H9 (cell line): ENCODE measurements around the gene CACNA1H. TPM values are rescaled to one million over a fixed set of nuclear protein-coding genes. Genes with fewer than 3 reads are reported as not detected.
A peak's percentile ranks its signal among the peaks of the same experiment; 100 is the strongest.

Source experiments
- DNase-seq: peaks from one replicate; pipeline ENCODE4 v3.0.0-alpha.2; 2017
- H2AFZ ChIP-seq: one replicate; pipeline ENCODE4 v1.6.1; 2013; ENCODE audit warnings: mild to moderate bottlenecking, low read length, control low read depth, moderate library complexity
- H2AK5ac ChIP-seq: 2 replicates; pipeline ENCODE4 v1.6.1; 2013; ENCODE audit warnings: low read length, control low read depth, mixed read lengths; ENCODE audit not compliant: insufficient read length
- H2BK120ac ChIP-seq: one replicate; pipeline ENCODE4 v1.6.1; 2013; ENCODE audit warnings: low read depth, mild to moderate bottlenecking, low read length, control low read depth, inconsistent platforms; ENCODE audit not compliant: poor library complexity, severe bottlenecking
- H2BK12ac ChIP-seq: 2 replicates; pipeline ENCODE4 v1.6.1; 2013; ENCODE audit warnings: low read length, control low read depth, mixed read lengths, low read depth; ENCODE audit not compliant: insufficient read length
- H2BK15ac ChIP-seq: 2 replicates; pipeline ENCODE4 v1.6.1; 2013; ENCODE audit warnings: low read depth, low read length, control low read depth
- H2BK20ac ChIP-seq: one replicate; pipeline ENCODE4 v1.6.1; 2013; ENCODE audit warnings: low read depth, mild to moderate bottlenecking, low read length, control low read depth, inconsistent platforms; ENCODE audit not compliant: poor library complexity, severe bottlenecking
- H2BK5ac ChIP-seq: 2 replicates; pipeline ENCODE4 v1.6.1; 2013; ENCODE audit warnings: low read length, control low read depth, mixed read lengths; ENCODE audit not compliant: insufficient read length
- H3K14ac ChIP-seq: 2 replicates; pipeline ENCODE4 v1.6.1; 2013; ENCODE audit warnings: low read length, control low read depth; ENCODE audit not compliant: insufficient read depth
- H3K18ac ChIP-seq: 2 replicates; pipeline ENCODE4 v1.6.1; 2013; ENCODE audit warnings: low read depth, mild to moderate bottlenecking, mixed read lengths, low read length, control low read depth; ENCODE audit not compliant: insufficient read length
- H3K23ac ChIP-seq: 2 replicates; pipeline ENCODE4 v1.6.1; 2013; ENCODE audit warnings: low read length, control low read depth, mixed read lengths, low read depth; ENCODE audit not compliant: insufficient read length
- H3K23me2 ChIP-seq: 2 replicates; pipeline ENCODE4 v1.6.1; 2013; ENCODE audit warnings: low read depth, mild to moderate bottlenecking, mixed read lengths, low read length, control low read depth; ENCODE audit not compliant: insufficient read length, poor library complexity, severe bottlenecking
- H3K27ac ChIP-seq: 2 replicates; pipeline ENCODE4 v1.5.1; 2013; ENCODE audit warnings: low read length, control low read depth, mixed read lengths, low read depth; ENCODE audit not compliant: insufficient read length
- H3K27me3 ChIP-seq: 2 replicates; pipeline ENCODE4 v1.6.1; 2013; ENCODE audit warnings: low read length, control low read depth, inconsistent platforms; ENCODE audit not compliant: insufficient read depth
- H3K4ac ChIP-seq: 2 replicates; pipeline ENCODE4 v1.6.1; 2013; ENCODE audit warnings: low read depth, mild to moderate bottlenecking, control low read depth, inconsistent platforms, low read length, moderate library complexity
- H3K4me1 ChIP-seq: 2 replicates; pipeline ENCODE4 v1.6.1; 2013; ENCODE audit warnings: low read length, control low read depth, inconsistent platforms; ENCODE audit not compliant: insufficient read depth
- H3K4me2 ChIP-seq: 2 replicates; pipeline ENCODE4 v1.6.1; 2013; ENCODE audit warnings: low read length, control low read depth, mixed read lengths; ENCODE audit not compliant: insufficient read length, insufficient read depth
- H3K56ac ChIP-seq: 2 replicates; pipeline ENCODE4 v1.6.1; 2013; ENCODE audit warnings: low read depth, mild to moderate bottlenecking, mixed read lengths, low read length, control low read depth; ENCODE audit not compliant: insufficient read length
- H3K79me1 ChIP-seq: 2 replicates; pipeline ENCODE4 v1.6.1; 2013; ENCODE audit warnings: low read depth, mild to moderate bottlenecking, moderate library complexity, low read length, control low read depth, inconsistent platforms; ENCODE audit not compliant: insufficient read depth, poor library complexity, severe bottlenecking
- H3K79me2 ChIP-seq: 2 replicates; pipeline ENCODE4 v1.6.1; 2013; ENCODE audit warnings: low read length, control low read depth, inconsistent platforms; ENCODE audit not compliant: insufficient read depth
- H3K9ac ChIP-seq: 2 replicates; pipeline ENCODE4 v1.6.1; 2013; ENCODE audit warnings: low read length, control low read depth, mixed read lengths; ENCODE audit not compliant: insufficient read length; ENCODE audit errors: extremely low read depth
- H3K9me3 ChIP-seq: one replicate; pipeline ENCODE4 v1.6.1; 2013; ENCODE audit warnings: low read depth, low read length, inconsistent platforms; ENCODE audit not compliant: control insufficient read depth
- H3T11ph ChIP-seq: one replicate; pipeline ENCODE4 v1.6.1; 2013; ENCODE audit warnings: mild to moderate bottlenecking, low read length, control low read depth, inconsistent platforms
- H4K20me1 ChIP-seq: one replicate; pipeline ENCODE4 v1.6.1; 2013; ENCODE audit not compliant: control insufficient read depth, insufficient read length, insufficient read depth
- H4K5ac ChIP-seq: 2 replicates; pipeline ENCODE4 v1.6.1; 2013; ENCODE audit warnings: low read depth, mild to moderate bottlenecking, mixed read lengths, low read length, control low read depth; ENCODE audit not compliant: insufficient read length
- H4K8ac ChIP-seq: replicated peaks from 2 replicates; pipeline ENCODE4 v1.6.1; 2013; ENCODE audit warnings: low read length, control low read depth, mixed read lengths, low read depth; ENCODE audit not compliant: insufficient read length
- H4K91ac ChIP-seq: 2 replicates; pipeline ENCODE4 v1.6.1; 2013; ENCODE audit warnings: low read depth, mild to moderate bottlenecking, moderate library complexity, mixed read lengths, low read length, control low read depth; ENCODE audit not compliant: insufficient read length
- H3K27ac Mint-ChIP-seq, 3 experiments: 2 replicates in 2 of 3; 3 replicates in 1 of 3; pipeline ENCODE4 v1.8.0; 2020 to 2021; ENCODE audit warnings: mixed read lengths in 3 of 3, mild to moderate bottlenecking in 1 of 3, moderate library complexity in 1 of 3
- H3K27me3 Mint-ChIP-seq: 2 replicates; pipeline ENCODE4 v1.8.0; 2021; ENCODE audit warnings: low read depth, mild to moderate bottlenecking, moderate library complexity, mixed read lengths
- H3K36me3 Mint-ChIP-seq, 3 experiments: 2 replicates in 2 of 3; 3 replicates in 1 of 3; pipeline ENCODE4 v1.8.0; 2020 to 2021; ENCODE audit warnings: low read depth in 3 of 3, mixed read lengths in 3 of 3; ENCODE audit not compliant: insufficient read depth in 1 of 3
- H3K4me1 Mint-ChIP-seq, 2 experiments: 2 replicates each; pipeline ENCODE4 v1.8.0; 2020; ENCODE audit warnings: mixed read lengths in 2 of 2
- H3K4me3 Mint-ChIP-seq, 2 experiments: 2 replicates in 1 of 2; 3 replicates in 1 of 2; pipeline ENCODE4 v1.8.0; 2020 to 2021; ENCODE audit warnings: mild to moderate bottlenecking in 2 of 2, mixed read lengths in 2 of 2, moderate library complexity in 1 of 2
- H3K9me3 Mint-ChIP-seq, 2 experiments: 2 replicates in 1 of 2; 3 replicates in 1 of 2; pipeline ENCODE4 v1.8.0; 2020; ENCODE audit warnings: mild to moderate bottlenecking in 2 of 2, mixed read lengths in 2 of 2, moderate library complexity in 1 of 2
- CTCF ChIP-seq: fragments of 200-600 bp; sonication (generic); conservative IDR thresholded peaks from 3 replicates; pipeline ENCODE4 v1.8.0; 2021; ENCODE audit warnings: antibody characterized with exemption, mild to moderate bottlenecking
- WGBS: extraction: QIAGEN DNeasy Blood & Tissue Kit; methylation state at CpG from one replicate; pipeline ENCODE4 v1.1.7; 2013; ENCODE audit warnings: missing lambda C conversion rate, low lambda C conversion rate, mixed read lengths; ENCODE audit not compliant: insufficient read length; ENCODE audit errors: extremely low coverage; 5-methylcytosine and 5-hydroxymethylcytosine counted together
- total RNA-seq: library from RNA; stranded (reverse); gene quantifications from 2 replicates; pipeline ENCODE4 v1.2.1, GENCODE V29; 2021

CACNA1H gene
- total RNA-seq, 1 experiment from 2014 or later, result 43.3 TPM

- H3K4me2 ChIP-seq, result no peak overlapping the region
- H4K8ac ChIP-seq, result no peak overlapping the region
- H3K4ac ChIP-seq, result no peak overlapping the region
- H3K23me2 ChIP-seq, result no peaks in the 10 kb centered on the region
- no peak overlapping the region for H3K56ac ChIP-seq
- no peaks in the 10 kb centered on the region for H3K79me1 ChIP-seq
- no peak overlapping the region for H3K18ac ChIP-seq
- H2BK20ac ChIP-seq, result no peak overlapping the region
- no peak overlapping the region for H3K27ac ChIP-seq
- H4K5ac ChIP-seq, result no peak overlapping the region
- Mint-ChIP-seq H3K9me3 (peaks cover 11 to 17% of the 10 kb centered on the region in 2 experiments), H3K27me3 (peaks cover 44% of the 10 kb centered on the region), H3K4me1 (peaks cover 0 to 10% of the 10 kb centered on the region in 2 experiments; a peak in 3 of 4 replicates), H3K36me3 (peaks cover 0 to 4% (median 2%) of the 10 kb centered on the region in 3 experiments; a peak in 3 of 7 replicates), H3K27ac (peak overlapping the region in 1 of 3 experiments; percentile 51; a peak in 1 of 7 replicates), H3K4me3 (no peak overlapping the region; a peak in 1 of 5 replicates)
- no peak overlapping the region for H2BK5ac ChIP-seq
- no peaks in the 10 kb centered on the region for H3K9me3 ChIP-seq
- H3K9ac ChIP-seq, result no peak overlapping the region
- H3K23ac ChIP-seq, result no peak overlapping the region
- no peak for TF ChIP-seq CTCF
- no peak overlapping the region for H3T11ph ChIP-seq
- no peaks in the 10 kb centered on the region for H4K20me1 ChIP-seq
- H2AFZ ChIP-seq, result no peak overlapping the region
- no peak overlapping the region for H2AK5ac ChIP-seq
- H3K14ac ChIP-seq, result no peak overlapping the region
- no peak overlapping the region for H2BK12ac ChIP-seq
- DNase-seq, result no peak
- H4K91ac ChIP-seq, result no peak overlapping the region
- H2BK120ac ChIP-seq, result no peak overlapping the region
- no CpG with 5 or more reads among the region's 15 CpGs for WGBS
- no peak overlapping the region for H2BK15ac ChIP-seq
- H3K4me1 ChIP-seq, result no peaks in the 10 kb centered on the region; the same call in 1 of the 2 replicates
- H3K27me3 ChIP-seq, result no peaks in the 10 kb centered on the region
- H3K79me2 ChIP-seq, result no peaks in the 10 kb centered on the region
These were observed 110.9 kb downstream of the CACNA1H start for GRCh38 chr16:1263591-1264344.
